HepG2 (cell line): ENCODE results near the gene MTPN. TPM values are rescaled to one million over a fixed set of nuclear protein-coding genes. Genes with fewer than 3 reads are reported as not detected.

Experiments used
- CBX2 ChIP-seq, 2 experiments: fragments of 200-600 bp in 1 of 2; sonication (generic); formaldehyde crosslinking in 1 of 2; IDR thresholded peaks; 2 replicates each; pipeline versions ENCODE4 v1.7.0 to v1.8.1; 2018 to 2022; ENCODE audit warnings: low read depth in 2 of 2, low read length in 1 of 2, mild to moderate bottlenecking in 1 of 2, missing genetic modification reagents in 1 of 2
- GFI1 ChIP-seq: sonication (generic); formaldehyde crosslinking; IDR thresholded peaks from 2 replicates; pipeline ENCODE4 v1.5.0; 2020; ENCODE audit warnings: missing genetic modification reagents, mild to moderate bottlenecking, borderline replicate concordance
- NCOR1 ChIP-seq: fragments of 200-600 bp; sonication (generic); IDR thresholded peaks from 2 replicates; pipeline ENCODE4 v1.7.0; 2017; ENCODE audit warnings: antibody characterized with exemption, low read length, borderline replicate concordance
- POLR2AphosphoS5 ChIP-seq: IDR thresholded peaks from 2 replicates; pipeline ENCODE4 v1.6.1; 2012; ENCODE audit warnings: low read depth, low read length
- ZNF572 ChIP-seq: sonication (generic); formaldehyde crosslinking; IDR thresholded peaks from 2 replicates; pipeline ENCODE4 v1.5.1; 2020; ENCODE audit warnings: mild to moderate bottlenecking, missing genetic modification reagents
- ZNF678 ChIP-seq: sonication (generic); formaldehyde crosslinking; IDR thresholded peaks from 2 replicates; pipeline ENCODE4 v1.4.0; 2020; ENCODE audit warnings: mild to moderate bottlenecking, missing genetic modification reagents
- polyA plus RNA-seq, 8 experiments: library from polyadenylated mRNA; depleted of rRNA in 3 of 8; stranded (reverse) in 7 of 8; unstranded in 1 of 8; fragments of >200 nt; fragmentation: Illumina TruSeq in 4 of 8; extraction: Trizol in 4 of 8; gene quantifications; 2 replicates each; pipeline versions ENCODE4 v1.2.1 to v1.2.3, GENCODE V29; 2011 to 2016; ENCODE audit warnings: low read depth in 4 of 8, missing spikeins in 1 of 8, mixed read lengths in 1 of 8; ENCODE audit not compliant: insufficient read depth in 1 of 8
- total RNA-seq, 5 experiments: library from RNA; depleted of rRNA; stranded (reverse); fragments of >200 nt; fragmentation: Illumina TruSeq; extraction: Trizol; gene quantifications; 2 replicates each; pipeline ENCODE4 v1.2.3, GENCODE V29; 2016; ENCODE audit warnings: low read depth in 1 of 5
- TF ChIP-seq, protein P1 (sequence below): sonication (generic); formaldehyde crosslinking; IDR thresholded peaks from 2 replicates; pipeline ENCODE4 v1.4.0; 2020; ENCODE audit warnings: missing genetic modification reagents, borderline replicate concordance
- TF ChIP-seq, protein P2 (sequence below): sonication (generic); formaldehyde crosslinking; IDR thresholded peaks from 2 replicates; pipeline ENCODE4 v1.5.1; 2020; ENCODE audit warnings: missing genetic modification reagents, mild to moderate bottlenecking, borderline replicate concordance
- TF ChIP-seq, protein P3 (sequence below): sonication (generic); formaldehyde crosslinking; IDR thresholded peaks from 2 replicates; pipeline ENCODE4 v1.5.0; 2020; ENCODE audit warnings: missing genetic modification reagents
- TF ChIP-seq, protein P4 (sequence below): sonication (generic); formaldehyde crosslinking; IDR thresholded peaks from 2 replicates; pipeline ENCODE4 v1.5.1; 2020; ENCODE audit warnings: missing genetic modification reagents, mild to moderate bottlenecking, borderline replicate concordance

Gene MTPN
- total and polyA plus RNA-seq, 2 of the 13 experiments (the other 11 are each of a cell fraction or from before 2014, with no cell fraction given), result 31.1 to 71.7 TPM

DNA sequence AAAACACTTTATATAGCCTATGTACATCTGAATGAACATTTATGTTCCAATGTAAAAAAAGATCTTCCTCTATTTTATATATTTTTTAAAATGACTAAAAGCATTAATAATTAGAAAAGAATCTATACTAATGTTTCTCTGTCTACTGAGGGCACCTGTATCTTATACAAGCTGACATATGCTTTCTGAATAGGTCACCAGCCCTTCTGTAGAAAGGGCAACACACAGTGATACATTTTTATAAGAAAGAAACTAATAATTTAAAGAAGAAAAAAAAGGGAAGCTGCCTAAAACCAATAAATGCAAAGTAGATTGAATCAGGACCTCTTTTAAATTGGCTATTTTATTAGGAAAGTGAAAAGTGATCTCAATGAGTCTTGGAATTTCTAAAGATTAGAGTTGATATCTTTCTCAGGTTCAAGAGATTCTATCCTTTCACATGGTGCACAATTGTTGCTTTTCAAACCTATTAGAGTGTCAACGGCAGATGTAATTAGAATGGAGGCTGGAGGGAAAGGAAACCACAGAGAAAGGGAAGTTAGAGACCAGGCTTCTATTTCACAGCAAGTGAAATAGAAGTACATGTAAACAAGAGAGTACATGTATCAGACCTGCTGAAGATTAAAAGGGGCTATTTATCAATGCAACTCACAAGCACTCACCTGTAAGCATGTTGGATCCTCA is 6.3 kb downstream of the MTPN start (continued):
- TF ChIP-seq, protein P1, sequence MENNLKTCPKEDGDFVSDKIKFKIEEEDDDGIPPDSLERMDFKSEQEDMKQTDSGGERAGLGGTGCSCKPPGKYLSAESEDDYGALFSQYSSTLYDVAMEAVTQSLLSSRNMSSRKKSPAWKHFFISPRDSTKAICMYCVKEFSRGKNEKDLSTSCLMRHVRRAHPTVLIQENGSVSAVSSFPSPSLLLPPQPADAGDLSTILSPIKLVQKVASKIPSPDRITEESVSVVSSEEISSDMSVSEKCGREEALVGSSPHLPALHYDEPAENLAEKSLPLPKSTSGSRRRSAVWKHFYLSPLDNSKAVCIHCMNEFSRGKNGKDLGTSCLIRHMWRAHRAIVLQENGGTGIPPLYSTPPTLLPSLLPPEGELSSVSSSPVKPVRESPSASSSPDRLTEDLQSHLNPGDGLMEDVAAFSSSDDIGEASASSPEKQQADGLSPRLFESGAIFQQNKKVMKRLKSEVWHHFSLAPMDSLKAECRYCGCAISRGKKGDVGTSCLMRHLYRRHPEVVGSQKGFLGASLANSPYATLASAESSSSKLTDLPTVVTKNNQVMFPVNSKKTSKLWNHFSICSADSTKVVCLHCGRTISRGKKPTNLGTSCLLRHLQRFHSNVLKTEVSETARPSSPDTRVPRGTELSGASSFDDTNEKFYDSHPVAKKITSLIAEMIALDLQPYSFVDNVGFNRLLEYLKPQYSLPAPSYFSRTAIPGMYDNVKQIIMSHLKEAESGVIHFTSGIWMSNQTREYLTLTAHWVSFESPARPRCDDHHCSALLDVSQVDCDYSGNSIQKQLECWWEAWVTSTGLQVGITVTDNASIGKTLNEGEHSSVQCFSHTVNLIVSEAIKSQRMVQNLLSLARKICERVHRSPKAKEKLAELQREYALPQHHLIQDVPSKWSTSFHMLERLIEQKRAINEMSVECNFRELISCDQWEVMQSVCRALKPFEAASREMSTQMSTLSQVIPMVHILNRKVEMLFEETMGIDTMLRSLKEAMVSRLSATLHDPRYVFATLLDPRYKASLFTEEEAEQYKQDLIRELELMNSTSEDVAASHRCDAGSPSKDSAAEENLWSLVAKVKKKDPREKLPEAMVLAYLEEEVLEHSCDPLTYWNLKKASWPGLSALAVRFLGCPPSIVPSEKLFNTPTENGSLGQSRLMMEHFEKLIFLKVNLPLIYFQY (CRISPR knock-in tag), result no peak
- TF ChIP-seq, protein P2, sequence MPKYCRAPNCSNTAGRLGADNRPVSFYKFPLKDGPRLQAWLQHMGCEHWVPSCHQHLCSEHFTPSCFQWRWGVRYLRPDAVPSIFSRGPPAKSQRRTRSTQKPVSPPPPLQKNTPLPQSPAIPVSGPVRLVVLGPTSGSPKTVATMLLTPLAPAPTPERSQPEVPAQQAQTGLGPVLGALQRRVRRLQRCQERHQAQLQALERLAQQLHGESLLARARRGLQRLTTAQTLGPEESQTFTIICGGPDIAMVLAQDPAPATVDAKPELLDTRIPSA, result no peak
- TF ChIP-seq ZNF678 (CRISPR knock-in tag), result no peak
- TF ChIP-seq, protein P3, sequence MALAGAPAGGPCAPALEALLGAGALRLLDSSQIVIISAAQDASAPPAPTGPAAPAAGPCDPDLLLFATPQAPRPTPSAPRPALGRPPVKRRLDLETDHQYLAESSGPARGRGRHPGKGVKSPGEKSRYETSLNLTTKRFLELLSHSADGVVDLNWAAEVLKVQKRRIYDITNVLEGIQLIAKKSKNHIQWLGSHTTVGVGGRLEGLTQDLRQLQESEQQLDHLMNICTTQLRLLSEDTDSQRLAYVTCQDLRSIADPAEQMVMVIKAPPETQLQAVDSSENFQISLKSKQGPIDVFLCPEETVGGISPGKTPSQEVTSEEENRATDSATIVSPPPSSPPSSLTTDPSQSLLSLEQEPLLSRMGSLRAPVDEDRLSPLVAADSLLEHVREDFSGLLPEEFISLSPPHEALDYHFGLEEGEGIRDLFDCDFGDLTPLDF, result no peak
- no peak for TF ChIP-seq CBX2 (IDR thresholded peaks at IDR 0.05; ENCODE audit: low read depth, low read length)
- no peak for TF ChIP-seq CBX2 (CRISPR knock-in tag; IDR thresholded peaks at IDR 0.05; ENCODE audit: low read depth)
- TF ChIP-seq GFI1 (CRISPR knock-in tag), result no peak
- TF ChIP-seq, protein P4, sequence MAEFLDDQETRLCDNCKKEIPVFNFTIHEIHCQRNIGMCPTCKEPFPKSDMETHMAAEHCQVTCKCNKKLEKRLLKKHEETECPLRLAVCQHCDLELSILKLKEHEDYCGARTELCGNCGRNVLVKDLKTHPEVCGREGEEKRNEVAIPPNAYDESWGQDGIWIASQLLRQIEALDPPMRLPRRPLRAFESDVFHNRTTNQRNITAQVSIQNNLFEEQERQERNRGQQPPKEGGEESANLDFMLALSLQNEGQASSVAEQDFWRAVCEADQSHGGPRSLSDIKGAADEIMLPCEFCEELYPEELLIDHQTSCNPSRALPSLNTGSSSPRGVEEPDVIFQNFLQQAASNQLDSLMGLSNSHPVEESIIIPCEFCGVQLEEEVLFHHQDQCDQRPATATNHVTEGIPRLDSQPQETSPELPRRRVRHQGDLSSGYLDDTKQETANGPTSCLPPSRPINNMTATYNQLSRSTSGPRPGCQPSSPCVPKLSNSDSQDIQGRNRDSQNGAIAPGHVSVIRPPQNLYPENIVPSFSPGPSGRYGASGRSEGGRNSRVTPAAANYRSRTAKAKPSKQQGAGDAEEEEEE (CRISPR knock-in tag), result no peak
- no peak for TF ChIP-seq ZNF572 (CRISPR knock-in tag)
- TF ChIP-seq NCOR1, result no peak
- TF ChIP-seq POLR2AphosphoS5, result no peak
- TF ChIP-seq, all 625 proteins: peak for 0
